ENCODE data around the gene KCNJ3.

DNA sequence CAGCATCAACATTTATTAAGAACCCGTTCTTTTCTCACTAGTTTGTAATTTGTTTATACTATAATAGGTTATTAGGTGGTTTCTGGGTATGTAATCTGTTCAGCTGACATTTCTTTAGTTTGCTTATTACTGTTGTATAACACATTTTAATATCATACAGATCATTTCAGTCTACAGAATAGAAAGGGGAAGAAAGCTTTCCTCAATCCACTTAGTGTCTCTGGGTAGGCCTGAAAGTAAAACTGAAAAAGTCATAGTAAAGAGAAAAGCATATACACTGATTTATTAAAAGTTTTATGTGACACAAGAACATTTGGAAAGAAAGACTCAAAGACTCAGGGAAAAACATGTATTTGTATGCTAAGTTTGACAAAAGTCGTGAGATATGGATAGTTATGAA lies 16.8 kb upstream of the KCNJ3 start:
- TF ChIP-seq, protein P1, sequence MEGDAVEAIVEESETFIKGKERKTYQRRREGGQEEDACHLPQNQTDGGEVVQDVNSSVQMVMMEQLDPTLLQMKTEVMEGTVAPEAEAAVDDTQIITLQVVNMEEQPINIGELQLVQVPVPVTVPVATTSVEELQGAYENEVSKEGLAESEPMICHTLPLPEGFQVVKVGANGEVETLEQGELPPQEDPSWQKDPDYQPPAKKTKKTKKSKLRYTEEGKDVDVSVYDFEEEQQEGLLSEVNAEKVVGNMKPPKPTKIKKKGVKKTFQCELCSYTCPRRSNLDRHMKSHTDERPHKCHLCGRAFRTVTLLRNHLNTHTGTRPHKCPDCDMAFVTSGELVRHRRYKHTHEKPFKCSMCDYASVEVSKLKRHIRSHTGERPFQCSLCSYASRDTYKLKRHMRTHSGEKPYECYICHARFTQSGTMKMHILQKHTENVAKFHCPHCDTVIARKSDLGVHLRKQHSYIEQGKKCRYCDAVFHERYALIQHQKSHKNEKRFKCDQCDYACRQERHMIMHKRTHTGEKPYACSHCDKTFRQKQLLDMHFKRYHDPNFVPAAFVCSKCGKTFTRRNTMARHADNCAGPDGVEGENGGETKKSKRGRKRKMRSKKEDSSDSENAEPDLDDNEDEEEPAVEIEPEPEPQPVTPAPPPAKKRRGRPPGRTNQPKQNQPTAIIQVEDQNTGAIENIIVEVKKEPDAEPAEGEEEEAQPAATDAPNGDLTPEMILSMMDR (IDR thresholded peaks at IDR 0.05) = no peak
- TF ChIP-seq POLR2A (IDR thresholded peaks at IDR 0.05) = no peak
